ENCODE data around the gene MUC6. TPM values are rescaled to one million over a fixed set of nuclear protein-coding genes. Genes with fewer than 3 reads are reported as not detected.

Gene MUC6
- total RNA-seq, 4 donors from 2014 or later, result not detected

- no peak overlapping the region for H3K4me3 ChIP-seq
- no peak for DNase-seq (ENCODE audit: extremely low spot score)
- no peaks in the 10 kb centered on the region for H3K9me3 ChIP-seq
- TF ChIP-seq EP300 (IDR thresholded peaks at IDR 0.05) (no peak), POLR2AphosphoS5 (IDR thresholded peaks at IDR 0.05) (no peak), POLR2A (IDR thresholded peaks at IDR 0.05; ENCODE audit: low read depth) (no peak), CTCF (IDR thresholded peaks at IDR 0.05) (no peak)
- intact Hi-C loops (cut with DNase I), result no loop called here
- H3K27ac ChIP-seq (replicated peaks in 1 of 4), result peak overlapping the region in 1 of 4 donors; percentile 12
- peaks cover 47 to 88% (median 78%) of the 10 kb centered on the region in 4 donors for H3K36me3 ChIP-seq
- H3K4me1 ChIP-seq, result peaks cover 0 to 11% (median 3%) of the 10 kb centered on the region in 4 donors
- H3K27me3 ChIP-seq, result no peaks in the 10 kb centered on the region
- 76% methylated on average over 10 of the region's 10 CpGs for WGBS
Observed at GRCh38 chr11:996681-997080, 39.8 kb downstream of the MUC6 start.

- peaks cover 41 to 88% (median 77%) of the 10 kb centered on the region in 4 donors for H3K36me3 ChIP-seq
- intact Hi-C loops (cut with DNase I), result no loop called here
- peak overlapping the region in 1 of 4 donors; percentile 12 for H3K27ac ChIP-seq (replicated peaks in 1 of 4)
Observed at GRCh38 chr11:995752-996420, 40.6 kb downstream of the MUC6 start.

GRCh38 chr11:995044-995751 lies 41.3 kb downstream of the MUC6 start:
- TF ChIP-seq POLR2AphosphoS5 (IDR thresholded peaks at IDR 0.05), result no peak
- no peak for TF ChIP-seq POLR2A (IDR thresholded peaks at IDR 0.05; ENCODE audit: low read depth)
- TF ChIP-seq EP300 (IDR thresholded peaks at IDR 0.05), result no peak
- no peak for TF ChIP-seq CTCF (IDR thresholded peaks at IDR 0.05)
- no peak for DNase-seq (ENCODE audit: extremely low spot score)
- Histone ChIP-seq H3K36me3 (peaks cover 35 to 88% (median 75%) of the 10 kb centered on the region in 4 donors), H3K27me3 (no peaks in the 10 kb centered on the region), H3K4me1 (peaks cover 0 to 16% (median 3%) of the 10 kb centered on the region in 4 donors), H3K4me3 (no peak overlapping the region), H3K27ac (replicated peaks in 1 of 4) (peak overlapping the region in 1 of 4 donors; percentile 12), H3K9me3 (no peaks in the 10 kb centered on the region)
- intact Hi-C loops (cut with DNase I), result no loop called here
- 84% methylated on average over 11 of the region's 16 CpGs for WGBS

More at GRCh38 chr11:995752-996420, 40.6 kb downstream of the MUC6 start:
- Histone ChIP-seq H3K27me3 (no peaks in the 10 kb centered on the region), H3K4me3 (no peak overlapping the region), H3K9me3 (no peaks in the 10 kb centered on the region), H3K4me1 (peaks cover 0 to 16% (median 3%) of the 10 kb centered on the region in 4 donors)
- WGBS, result 67% methylated on average over 19 of the region's 22 CpGs
- no peak for TF ChIP-seq POLR2A (IDR thresholded peaks at IDR 0.05; ENCODE audit: low read depth)
- TF ChIP-seq EP300 (IDR thresholded peaks at IDR 0.05), result no peak
- TF ChIP-seq POLR2AphosphoS5 (IDR thresholded peaks at IDR 0.05), result no peak
- TF ChIP-seq CTCF (IDR thresholded peaks at IDR 0.05), result no peak
- DNase-seq (ENCODE audit: extremely low spot score), result no peak

DNA sequence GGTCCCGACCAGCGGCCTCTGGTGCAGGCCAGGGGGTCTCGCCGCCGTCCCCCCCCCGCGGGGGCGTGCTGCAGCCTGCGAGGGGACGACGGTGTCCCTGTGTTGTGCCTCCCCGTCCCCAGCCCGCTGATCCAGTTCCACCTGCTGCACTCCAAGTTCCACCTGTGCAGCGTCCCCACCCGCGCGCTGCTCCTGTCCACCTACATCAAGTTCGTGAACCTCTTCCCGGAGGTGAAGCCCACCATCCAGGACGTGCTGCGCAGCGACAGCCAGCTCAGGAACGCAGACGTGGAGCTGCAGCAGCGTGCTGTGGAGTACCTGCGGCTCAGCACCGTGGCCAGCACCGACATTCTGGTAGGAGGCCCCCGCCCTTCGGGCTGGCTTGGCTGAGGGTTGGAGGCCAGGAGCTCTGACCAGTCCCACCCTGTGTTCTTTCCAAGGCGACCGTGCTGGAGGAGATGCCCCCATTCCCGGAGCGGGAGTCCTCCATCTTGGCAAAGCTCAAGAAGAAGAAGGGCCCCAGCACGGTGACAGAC lies 42.8 kb downstream of the MUC6 start:
- WGBS, result 90% methylated on average over 32 of the region's 35 CpGs
- Histone ChIP-seq H3K4me1 (peaks cover 0 to 16% (median 3%) of the 10 kb centered on the region in 4 donors), H3K9me3 (no peaks in the 10 kb centered on the region), H3K36me3 (peaks cover 49 to 92% (median 82%) of the 10 kb centered on the region in 4 donors), H3K4me3 (no peak overlapping the region), H3K27me3 (no peaks in the 10 kb centered on the region), H3K27ac (replicated peaks in 1 of 4) (no peak overlapping the region)
- intact Hi-C loops (cut with DNase I), result no loop called here
- no peak for TF ChIP-seq POLR2A (IDR thresholded peaks at IDR 0.05; ENCODE audit: low read depth)
- no peak for TF ChIP-seq CTCF (IDR thresholded peaks at IDR 0.05)
- no peak for TF ChIP-seq EP300 (IDR thresholded peaks at IDR 0.05)
- no peak for TF ChIP-seq POLR2AphosphoS5 (IDR thresholded peaks at IDR 0.05)
- no peak for DNase-seq (ENCODE audit: extremely low spot score)
